HEK293 (cell line): ENCODE results near the gene DLG2.

Experiments
- CTCF ChIP-seq: fragments of 450-650 bp; formaldehyde crosslinking; IDR thresholded peaks from 2 replicates; pipeline ENCODE4 v1.5.1; 2016; ENCODE audit warnings: missing biosample characterization, missing genetic modification characterization
- ZNF114 ChIP-seq: fragments of 450-650 bp; formaldehyde crosslinking; IDR thresholded peaks from 2 replicates; pipeline ENCODE4 v1.5.0; 2017; ENCODE audit warnings: missing biosample characterization, missing genetic modification characterization
- ZNF146 ChIP-seq: fragments of 450-650 bp; formaldehyde crosslinking; IDR thresholded peaks from 2 replicates; pipeline ENCODE4 v1.5.1; 2016; ENCODE audit warnings: missing biosample characterization, missing genetic modification characterization
- ZNF223 ChIP-seq: fragments of 450-650 bp; formaldehyde crosslinking; IDR thresholded peaks from 2 replicates; pipeline ENCODE4 v1.5.1; 2016; ENCODE audit warnings: missing biosample characterization, missing genetic modification characterization
- TF ChIP-seq, protein P1 (sequence below): fragments of 450-650 bp; formaldehyde crosslinking; IDR thresholded peaks from 2 replicates; pipeline ENCODE4 v1.5.1; 2017; ENCODE audit warnings: missing biosample characterization, missing genetic modification characterization

GRCh38 chr11:85628771-85629341 is 1.7 kb upstream of the DLG2 start:
- TF ChIP-seq ZNF146 (tag by site-specific recombination) (no peak), CTCF (tag by site-specific recombination) (no peak), ZNF223 (tag by site-specific recombination) (no peak), ZNF114 (tag by site-specific recombination) (no peak)
- TF ChIP-seq, protein P1, sequence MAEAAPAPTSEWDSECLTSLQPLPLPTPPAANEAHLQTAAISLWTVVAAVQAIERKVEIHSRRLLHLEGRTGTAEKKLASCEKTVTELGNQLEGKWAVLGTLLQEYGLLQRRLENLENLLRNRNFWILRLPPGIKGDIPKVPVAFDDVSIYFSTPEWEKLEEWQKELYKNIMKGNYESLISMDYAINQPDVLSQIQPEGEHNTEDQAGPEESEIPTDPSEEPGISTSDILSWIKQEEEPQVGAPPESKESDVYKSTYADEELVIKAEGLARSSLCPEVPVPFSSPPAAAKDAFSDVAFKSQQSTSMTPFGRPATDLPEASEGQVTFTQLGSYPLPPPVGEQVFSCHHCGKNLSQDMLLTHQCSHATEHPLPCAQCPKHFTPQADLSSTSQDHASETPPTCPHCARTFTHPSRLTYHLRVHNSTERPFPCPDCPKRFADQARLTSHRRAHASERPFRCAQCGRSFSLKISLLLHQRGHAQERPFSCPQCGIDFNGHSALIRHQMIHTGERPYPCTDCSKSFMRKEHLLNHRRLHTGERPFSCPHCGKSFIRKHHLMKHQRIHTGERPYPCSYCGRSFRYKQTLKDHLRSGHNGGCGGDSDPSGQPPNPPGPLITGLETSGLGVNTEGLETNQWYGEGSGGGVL (tag by site-specific recombination) = no peak
